ENCODE measurements around the gene ANKRD33. TPM values are rescaled to one million over a fixed set of nuclear protein-coding genes. Genes with fewer than 3 reads are reported as not detected.
A peak's percentile ranks its signal among the peaks of the same experiment; 100 is the strongest.

ANKRD33 gene
- polyA plus RNA-seq (2012; rRNA removed) = not detected in 2 replicates
- polyA plus RNA-seq (2012; cell fraction: cytosol; rRNA removed) = not detected in 2 replicates
- 0.11 and 0.13 TPM in 2 replicates for polyA plus RNA-seq (2012; cell fraction: nucleus; rRNA removed)

GRCh38 chr12:51887476-51888315, at the start of gene ANKRD33:
Gene ANKRD33 (plus strand): TSS chr12:51888103. CDS start chr12:51888187, 84 bp downstream.
- Histone ChIP-seq H2AFZ (ENCODE audit: low read depth) (no peak within 1 kb of the TSS), H3K4me2 (no peak within 1 kb of the TSS)
- POLR2A ChIA-PET = no interaction called here

GRCh38 chr12:51838762-51839161, 49.1 kb upstream of the ANKRD33 start:
- no peaks in the 10 kb centered on the region for H4K20me1 ChIP-seq (ENCODE audit: insufficient read depth)
- no peak overlapping the region for H3K9ac ChIP-seq
- no peak overlapping the region for H2AFZ ChIP-seq (ENCODE audit: low read depth)
- DNase-seq = no peak
- H3K4me3 ChIP-seq (ENCODE audit: low read depth in 2 of 2, low read length in 1 of 2) = no peak overlapping the region
- ChIA-PET POLR2A (no interaction called here), CTCF (interaction anchor here (0.9 to 4.8 kb wide), 6 partner anchors 11 to 187 kb away, joined by 4 to 25 read pairs (median 6); a partner anchor contains a TSS)
- WGBS (ENCODE audit: low lambda C conversion rate) = 80% methylated on average over 1 of the region's 4 CpGs
- peaks cover 0 to 45% of the 10 kb centered on the region in 2 experiments; a peak in 1 of 4 replicates for H3K4me1 ChIP-seq (ENCODE audit: control insufficient read depth in 1 of 2, insufficient read depth in 2 of 2, low read depth in 1 of 2, low read length in 1 of 2)
- H3K27ac ChIP-seq (ENCODE audit: low read depth in 2 of 2, low read length in 1 of 2) = no peak overlapping the region
- no peaks in the 10 kb centered on the region for H3K9me3 ChIP-seq
- H3K4me2 ChIP-seq = no peak overlapping the region
- H3K36me3 ChIP-seq (replicated peaks in 1 of 2; ENCODE audit: control insufficient read depth in 1 of 2, insufficient read depth in 2 of 2, low read length in 1 of 2) = no peaks in the 10 kb centered on the region
- no peaks in the 10 kb centered on the region for H3K9me2 ChIP-seq
- TF ChIP-seq CTCF (IDR thresholded peaks at IDR 0.05) = no peak
- no peak for TF ChIP-seq YY1 (IDR thresholded peaks at IDR 0.05; ENCODE audit: low read depth)
- no peak for TF ChIP-seq USF1 (IDR thresholded peaks at IDR 0.05; ENCODE audit: borderline replicate concordance, low read depth)
- TF ChIP-seq TEAD4 (IDR thresholded peaks at IDR 0.05; ENCODE audit: borderline replicate concordance, insufficient read depth) = no peak
- TF ChIP-seq PBX3 (IDR thresholded peaks at IDR 0.05) = no peak
- TF ChIP-seq REST (IDR thresholded peaks at IDR 0.05; ENCODE audit: low read depth, low read length) = no peak
- no peak for TF ChIP-seq GATA2 (CRISPR knock-in tag; IDR thresholded peaks at IDR 0.05)
- TF ChIP-seq EZH2phosphoT487 (IDR thresholded peaks at IDR 0.05; ENCODE audit: borderline replicate concordance, low read depth) = no peak
- TF ChIP-seq RAD21 (IDR thresholded peaks at IDR 0.05; ENCODE audit: low read length) = no peak
- TF ChIP-seq MXI1 (IDR thresholded peaks at IDR 0.05; ENCODE audit: low read depth, low read length) = no peak
- no peak for TF ChIP-seq JUND (IDR thresholded peaks at IDR 0.05)
- TF ChIP-seq ELF1 (IDR thresholded peaks at IDR 0.05) = no peak
- no peak for TF ChIP-seq FOXM1 (IDR thresholded peaks at IDR 0.05; ENCODE audit: low read depth)
- TF ChIP-seq NFIC (IDR thresholded peaks at IDR 0.05; ENCODE audit: borderline replicate concordance) = no peak
- no peaks in the 10 kb centered on the region for H3F3A ChIP-seq (replicated peaks; ENCODE audit: insufficient read depth)
- no peaks in the 10 kb centered on the region for H3K79me2 ChIP-seq (ENCODE audit: insufficient read depth)
- peaks cover 8% of the 10 kb centered on the region; the same call in 1 of the 2 replicates for H3K27me3 ChIP-seq (ENCODE audit: insufficient read depth)

More at GRCh38 chr12:51887476-51888315, at the start of gene ANKRD33:
- Histone ChIP-seq H3K9me2 (no peaks in the 10 kb centered on the region), H3K4me3 (ENCODE audit: low read depth in 2 of 2, low read length in 1 of 2) (no peak within 1 kb of the TSS), H3K9me3 (no peaks in the 10 kb centered on the region), H4K20me1 (ENCODE audit: insufficient read depth) (no peaks in the 10 kb centered on the region), H3K36me3 (replicated peaks in 1 of 2; ENCODE audit: control insufficient read depth in 1 of 2, insufficient read depth in 2 of 2, low read length in 1 of 2) (no peaks in the 10 kb centered on the region), H3K79me2 (ENCODE audit: insufficient read depth) (no peaks in the 10 kb centered on the region), H3K4me1 (ENCODE audit: control insufficient read depth in 1 of 2, insufficient read depth in 2 of 2, low read depth in 1 of 2, low read length in 1 of 2) (no peaks in the 10 kb centered on the region; a peak in 1 of 4 replicates), H3K27ac (ENCODE audit: low read depth in 2 of 2, low read length in 1 of 2) (no peak within 1 kb of the TSS), H3K27me3 (ENCODE audit: insufficient read depth) (no peaks in the 10 kb centered on the region), H3K9ac (no peak within 1 kb of the TSS), H3F3A (replicated peaks; ENCODE audit: insufficient read depth) (no peaks in the 10 kb centered on the region)
- CTCF ChIA-PET = interaction anchor here (0.7 to 12.2 kb wide), 10 partner anchors 12 to 202 kb away, joined by 3 to 141 read pairs (median 6); no protein-coding TSS in a partner anchor
- peak; percentile 44 for DNase-seq
- no peak for TF ChIP-seq TAF1 (IDR thresholded peaks at IDR 0.05; ENCODE audit: borderline replicate concordance, low read depth, low read length)
- TF ChIP-seq TEAD4 (IDR thresholded peaks at IDR 0.05; ENCODE audit: borderline replicate concordance, insufficient read depth) = no peak
- TF ChIP-seq FOXM1 (IDR thresholded peaks at IDR 0.05; ENCODE audit: low read depth) = no peak
- 90% methylated on average over 36 of the region's 41 CpGs for WGBS (ENCODE audit: low lambda C conversion rate)

Data from SK-N-SH (cell line).